ENCODE data around the gene POU6F2.

Gene POU6F2

DNA sequence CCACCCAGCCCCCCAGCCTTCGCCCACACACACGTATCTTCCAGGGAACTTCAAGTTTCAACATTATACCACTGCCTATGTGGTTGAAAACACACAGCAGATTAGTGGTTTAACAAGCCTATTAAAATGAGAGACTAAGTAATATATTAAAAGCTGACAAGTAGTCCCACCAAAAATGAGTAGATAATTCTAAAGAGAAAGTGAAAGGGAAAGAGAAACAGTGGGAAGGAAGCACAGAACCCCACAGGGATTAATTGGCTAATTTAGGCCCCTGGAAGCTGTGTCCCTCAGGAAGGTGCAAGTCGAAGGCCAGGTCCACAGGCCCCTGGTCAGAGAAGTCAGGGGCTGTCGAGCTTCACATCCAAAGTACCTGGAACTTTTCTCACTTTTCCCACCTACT lies 378.0 kb downstream of the POU6F2 start:
- H3K4me3 ChIP-seq (replicated peaks; ENCODE audit: low read depth, low read length), result no peak overlapping the region
- DNase-seq (ENCODE audit: low read depth), result no peak
- TF ChIP-seq, protein P1, sequence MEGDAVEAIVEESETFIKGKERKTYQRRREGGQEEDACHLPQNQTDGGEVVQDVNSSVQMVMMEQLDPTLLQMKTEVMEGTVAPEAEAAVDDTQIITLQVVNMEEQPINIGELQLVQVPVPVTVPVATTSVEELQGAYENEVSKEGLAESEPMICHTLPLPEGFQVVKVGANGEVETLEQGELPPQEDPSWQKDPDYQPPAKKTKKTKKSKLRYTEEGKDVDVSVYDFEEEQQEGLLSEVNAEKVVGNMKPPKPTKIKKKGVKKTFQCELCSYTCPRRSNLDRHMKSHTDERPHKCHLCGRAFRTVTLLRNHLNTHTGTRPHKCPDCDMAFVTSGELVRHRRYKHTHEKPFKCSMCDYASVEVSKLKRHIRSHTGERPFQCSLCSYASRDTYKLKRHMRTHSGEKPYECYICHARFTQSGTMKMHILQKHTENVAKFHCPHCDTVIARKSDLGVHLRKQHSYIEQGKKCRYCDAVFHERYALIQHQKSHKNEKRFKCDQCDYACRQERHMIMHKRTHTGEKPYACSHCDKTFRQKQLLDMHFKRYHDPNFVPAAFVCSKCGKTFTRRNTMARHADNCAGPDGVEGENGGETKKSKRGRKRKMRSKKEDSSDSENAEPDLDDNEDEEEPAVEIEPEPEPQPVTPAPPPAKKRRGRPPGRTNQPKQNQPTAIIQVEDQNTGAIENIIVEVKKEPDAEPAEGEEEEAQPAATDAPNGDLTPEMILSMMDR (IDR thresholded peaks at IDR 0.05; ENCODE audit: low read length, missing control alignments), result no peak

DNA sequence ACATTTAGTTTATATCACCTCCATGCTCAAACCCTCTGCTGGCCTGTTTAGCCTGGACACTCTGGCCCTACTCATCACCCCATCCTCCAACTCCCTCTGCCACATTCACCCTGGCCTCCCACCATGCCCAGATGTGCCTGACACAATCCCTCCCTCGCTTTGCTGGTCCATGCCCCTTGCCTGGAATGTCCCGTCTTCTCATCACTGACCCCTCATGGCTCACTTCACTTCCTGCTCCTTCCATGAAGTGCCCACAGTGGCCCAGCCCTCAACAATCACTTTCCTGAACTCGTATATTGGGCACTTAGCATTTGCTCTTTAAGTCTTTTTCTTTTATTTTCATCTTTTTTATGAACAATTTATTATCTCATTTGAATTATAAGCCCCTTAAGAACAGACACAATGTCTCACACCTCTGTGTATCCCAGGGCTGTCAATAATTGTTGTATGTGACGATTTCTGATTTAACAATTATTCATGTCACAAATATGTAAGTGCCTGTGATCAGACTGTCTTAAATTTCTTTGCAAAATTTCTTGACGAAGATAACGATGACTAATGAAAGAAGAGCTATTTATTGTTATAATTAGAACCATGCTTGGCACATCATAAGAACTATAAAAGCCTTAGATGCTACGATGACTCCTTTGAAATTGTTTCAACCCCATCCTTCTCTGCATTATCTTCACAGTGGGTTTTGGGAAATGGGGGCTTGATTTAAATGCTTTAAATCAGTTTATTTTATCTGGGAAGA lies 378.6 kb downstream of the POU6F2 start:
- DNase-seq (ENCODE audit: low read depth), result no peak
- H3K4me3 ChIP-seq (replicated peaks; ENCODE audit: low read depth, low read length), result no peak overlapping the region
- TF ChIP-seq, protein P1 (IDR thresholded peaks at IDR 0.05; ENCODE audit: low read length, missing control alignments), result no peak

DNA sequence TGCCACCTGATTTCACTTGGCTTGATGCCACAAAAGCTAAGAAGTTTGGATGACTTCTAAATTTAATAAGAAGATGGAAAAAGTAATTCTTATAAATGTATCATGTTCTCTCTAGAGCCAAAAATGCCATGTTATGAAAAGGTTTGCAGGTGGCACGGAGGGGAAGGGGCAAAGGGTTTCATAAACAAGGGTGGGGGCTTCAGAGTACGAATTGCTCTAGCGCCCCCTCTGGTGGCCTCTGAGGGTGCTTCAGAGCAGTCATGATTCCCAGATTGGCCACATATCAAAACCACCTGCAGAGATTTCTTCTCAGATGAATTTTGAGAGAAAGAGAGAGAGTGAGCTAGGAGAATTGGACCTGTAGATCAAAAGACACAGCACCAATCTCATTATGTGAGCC lies 379.9 kb downstream of the POU6F2 start:
- no peak for DNase-seq (ENCODE audit: low read depth)
- H3K4me3 ChIP-seq (replicated peaks; ENCODE audit: low read depth, low read length), result no peak overlapping the region
- TF ChIP-seq, protein P1 (IDR thresholded peaks at IDR 0.05; ENCODE audit: low read length, missing control alignments), result peak; percentile 32

DNA sequence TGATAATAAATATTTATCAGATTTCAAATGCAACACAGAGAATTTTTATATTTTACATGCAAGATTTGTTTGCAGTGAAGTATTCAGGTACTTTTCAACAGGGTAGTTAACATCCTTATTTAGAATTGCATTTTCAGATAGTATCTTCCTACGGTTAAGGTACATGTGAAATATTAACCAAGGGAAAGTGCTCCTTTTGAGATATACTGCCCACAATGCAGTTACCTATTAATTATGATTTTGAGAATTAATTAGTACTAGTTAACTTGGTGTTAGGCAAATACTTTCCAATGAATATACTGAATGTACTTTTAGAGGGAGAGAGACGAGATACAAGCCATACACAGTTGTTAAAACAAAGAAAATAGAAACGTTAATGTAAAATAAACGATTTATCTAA lies 382.3 kb downstream of the POU6F2 start:
- H3K4me3 ChIP-seq (replicated peaks; ENCODE audit: low read depth, low read length), result no peak overlapping the region
- DNase-seq (ENCODE audit: low read depth), result no peak
- TF ChIP-seq, protein P1 (IDR thresholded peaks at IDR 0.05; ENCODE audit: low read length, missing control alignments), result no peak

DNA sequence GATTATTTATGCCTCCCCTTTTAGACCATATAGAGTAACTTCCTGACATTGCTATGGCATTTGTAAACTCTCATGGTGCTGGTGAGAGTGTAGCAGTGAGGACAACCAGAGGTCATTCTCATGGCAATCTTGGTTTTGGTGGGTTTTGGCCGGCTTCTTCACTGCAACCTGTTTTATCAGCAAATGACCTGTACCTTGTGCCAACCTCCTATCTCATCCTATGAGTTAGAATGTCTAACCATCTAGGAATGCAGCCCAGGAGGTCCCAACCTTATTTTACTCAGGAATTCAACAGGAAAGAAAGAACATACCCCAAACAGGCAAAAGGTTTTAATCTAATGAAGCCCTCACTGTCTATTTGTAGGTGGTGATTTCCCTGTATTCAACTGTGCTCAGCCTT lies 383.1 kb downstream of the POU6F2 start:
- TF ChIP-seq, protein P1 (IDR thresholded peaks at IDR 0.05; ENCODE audit: low read length, missing control alignments), result no peak
- no peak for DNase-seq (ENCODE audit: low read depth)
- H3K4me3 ChIP-seq (replicated peaks; ENCODE audit: low read depth, low read length), result no peak overlapping the region

DNA sequence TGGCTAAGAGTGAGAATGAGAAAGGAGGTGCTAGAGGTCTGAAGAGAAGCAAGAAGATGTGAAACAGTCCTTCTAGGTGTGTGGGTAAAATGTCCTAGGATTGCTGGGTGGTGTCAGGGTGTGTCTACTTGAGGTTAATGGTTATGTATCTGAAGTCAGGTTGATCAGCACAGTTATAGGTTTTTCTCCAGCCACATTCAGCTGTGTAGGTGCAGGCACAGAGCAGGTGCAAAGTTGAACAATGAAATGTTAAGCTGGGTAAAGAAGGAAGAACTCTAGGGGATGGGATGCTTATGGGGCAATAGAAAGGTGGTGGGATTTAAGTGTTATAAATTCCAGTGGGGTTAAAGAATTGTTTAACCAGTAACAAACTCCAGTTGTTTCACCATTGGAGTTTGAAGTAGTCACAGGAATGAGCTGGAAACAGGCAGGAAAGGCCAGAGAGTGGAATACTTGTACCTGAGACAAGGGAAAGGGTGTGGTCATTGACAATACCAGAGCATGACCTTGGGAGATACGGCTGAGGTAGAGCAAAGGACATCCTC lies 388.1 kb downstream of the POU6F2 start:
- TF ChIP-seq, protein P1 (IDR thresholded peaks at IDR 0.05; ENCODE audit: low read length, missing control alignments), result no peak
- no peak overlapping the region for H3K4me3 ChIP-seq (replicated peaks; ENCODE audit: low read depth, low read length)

DNA sequence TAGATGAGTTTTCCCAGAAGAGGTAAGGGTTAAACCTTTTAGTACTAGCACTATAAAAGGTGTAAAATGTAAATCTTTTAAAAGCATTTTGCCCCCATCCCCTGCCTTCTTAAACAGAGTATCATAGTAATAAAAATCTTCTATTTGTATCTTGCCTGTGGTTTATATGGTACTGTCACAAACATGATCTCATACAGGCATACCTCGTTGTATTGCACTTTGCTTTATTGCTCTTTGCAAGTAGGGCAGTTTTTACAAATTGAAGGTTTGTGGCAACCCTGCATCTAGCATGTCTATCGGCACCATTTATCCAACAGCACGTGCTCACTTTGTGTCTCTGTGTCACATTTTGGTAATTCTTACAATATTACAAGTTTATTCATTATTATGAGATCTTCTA lies 389.7 kb downstream of the POU6F2 start:
- DNase-seq (ENCODE audit: low read depth), result no peak
- TF ChIP-seq, protein P1 (IDR thresholded peaks at IDR 0.05; ENCODE audit: low read length, missing control alignments), result no peak
- no peak overlapping the region for H3K4me3 ChIP-seq (replicated peaks; ENCODE audit: low read depth, low read length)

More for the DNA sequence above, 388.1 kb downstream of the POU6F2 start:
- DNase-seq (ENCODE audit: low read depth), result no peak

Measured in fibroblast of pulmonary artery (primary cell).